Posterior cingulate gyrus (tissue), 11 donors: ENCODE data around the gene VWA7.

ENCODE experiments used
- DNase-seq, 10 donors: peaks; one replicate each; pipeline versions ENCODE4 v3.0.0 to v3.0.0-alpha.2; 2020 to 2021; ENCODE audit warnings: mixed read lengths in 3 of 10
- intact Hi-C: fragments of 100-400 bp; cut with DNase I; formaldehyde crosslinking; loops from one replicate; pipeline ENCODE4 v1.15.1; 2023

Gene VWA7

GRCh38 chr6:31721351-31722020, 55.6 kb downstream of the VWA7 start, which contains the start of gene LY6G6C:
TSS of gene LY6G6C (minus strand) at chr6:31721746. CDS start at chr6:31721679, 67 bp downstream.
- intact Hi-C loops, result no loop called here
- peak in 1 of 10 donors; percentile 56 for DNase-seq

- intact Hi-C loops, result no loop called here
- peak in 1 of 10 donors; percentile 34 for DNase-seq
Measured at GRCh38 chr6:31720196-31720770, 56.8 kb downstream of the VWA7 start.

- DNase-seq, result peak in 1 of 10 donors; percentile 58
- intact Hi-C loops, result no loop called here
Measured at GRCh38 chr6:31719001-31719400, 58.1 kb downstream of the VWA7 start.

DNA sequence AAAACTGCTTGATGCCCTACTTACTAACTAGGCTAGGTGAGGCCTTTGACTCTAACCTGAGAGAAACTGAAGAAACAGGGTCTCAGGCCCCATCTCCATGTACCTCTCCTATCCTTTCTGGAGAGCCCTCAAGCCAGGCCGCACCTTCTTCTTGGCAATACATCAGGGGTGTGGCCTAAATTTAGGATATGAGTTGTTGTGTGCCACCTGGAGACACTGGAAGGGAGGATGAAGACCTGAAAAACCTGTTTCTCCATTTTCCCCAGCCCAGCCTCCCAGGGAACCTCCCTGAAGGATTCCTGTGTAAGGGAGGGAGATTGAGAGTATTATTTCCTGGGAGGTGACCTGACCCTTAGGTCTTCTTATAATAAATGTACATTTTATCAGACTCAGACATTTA, 58.9 kb downstream of the VWA7 start:
- peak in 1 of 10 donors; percentile 8 for DNase-seq
- intact Hi-C loops, result no loop called here

GRCh38 chr6:31717499-31718222, 59.5 kb downstream of the VWA7 start:
- intact Hi-C loops, result no loop called here
- DNase-seq, result peak in 1 of 10 donors; percentile 55
